ENCODE results near the gene NDUFA9. TPM values are rescaled to one million over a fixed set of nuclear protein-coding genes. Genes with fewer than 3 reads are reported as not detected.
A peak's percentile ranks its signal among the peaks of the same experiment; 100 is the strongest.

The NDUFA9 gene
- 100 to 1,000 TPM; 149 to 164 (median 151) TPM for total RNA-seq

GRCh38 chr12:4648501-4649357, at the start of gene NDUFA9, which contains the start of gene AKAP3:
TSS of gene NDUFA9 (plus strand) at chr12:4649114. CDS start at chr12:4649127, 13 bp downstream.
TSS of gene AKAP3 (minus strand) at chr12:4649051. CDS start at chr12:4638196, 10,855 bp downstream.
- H3K4me3 Mint-ChIP-seq, result peak within 1 kb of the TSS; percentile 97
- ATAC-seq (peak; percentile 96 to 97), DNase-seq (peak; percentile 65)
- H3K4me1 Mint-ChIP-seq (ENCODE audit: low read depth), result peaks cover 42% of the 10 kb centered on the region
- H3K9me3 Mint-ChIP-seq, result no peaks in the 10 kb centered on the region
- H3K27me3 Mint-ChIP-seq (ENCODE audit: low read depth), result no peaks in the 10 kb centered on the region
- H3K36me3 Mint-ChIP-seq (ENCODE audit: insufficient read depth), result peaks cover 6% of the 10 kb centered on the region

GRCh38 chr12:4603421-4603820, 45.5 kb upstream of the NDUFA9 start:
- Mint-ChIP-seq H3K27me3 (ENCODE audit: low read depth) (peaks cover 8% of the 10 kb centered on the region), H3K4me3 (no peak overlapping the region), H3K4me1 (ENCODE audit: low read depth) (peaks cover 21% of the 10 kb centered on the region), H3K9me3 (no peaks in the 10 kb centered on the region), H3K36me3 (ENCODE audit: insufficient read depth) (peaks cover 3% of the 10 kb centered on the region)
- ATAC-seq, result no peak
- DNase-seq, result no peak

DNA sequence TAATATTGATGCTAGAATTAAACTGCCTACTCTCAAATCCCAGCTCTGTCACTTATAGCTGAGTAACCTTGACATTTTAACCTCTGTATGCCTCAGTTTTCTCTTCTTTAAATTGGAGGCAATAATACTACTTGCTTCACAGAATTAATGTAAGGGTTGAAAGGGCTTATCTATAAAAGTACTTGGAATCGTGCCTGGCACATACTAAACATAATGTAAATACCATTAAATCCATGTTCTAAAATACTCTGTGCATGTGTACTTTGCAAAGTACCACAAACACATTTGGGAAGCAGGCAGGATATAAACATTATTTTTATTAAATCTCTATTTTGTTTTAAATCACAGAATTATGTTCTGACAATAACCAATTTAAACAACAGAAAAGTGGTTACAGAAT, 45.0 kb upstream of the NDUFA9 start:
- no peak for DNase-seq
- Mint-ChIP-seq H3K27me3 (ENCODE audit: low read depth) (peaks cover 8% of the 10 kb centered on the region), H3K9me3 (no peaks in the 10 kb centered on the region), H3K36me3 (ENCODE audit: insufficient read depth) (peaks cover 3% of the 10 kb centered on the region), H3K4me3 (no peak overlapping the region), H3K4me1 (ENCODE audit: low read depth) (peaks cover 21% of the 10 kb centered on the region)
- no peak for ATAC-seq

- Mint-ChIP-seq H3K4me3 (peak overlapping the region; percentile 95), H3K36me3 (ENCODE audit: insufficient read depth) (peaks cover 7% of the 10 kb centered on the region), H3K9me3 (no peaks in the 10 kb centered on the region), H3K4me1 (ENCODE audit: low read depth) (peaks cover 21% of the 10 kb centered on the region), H3K27me3 (ENCODE audit: low read depth) (peaks cover 8% of the 10 kb centered on the region)
- ATAC-seq, result peak; percentile 95 to 97
- DNase-seq, result peak; percentile 76
These were observed 44.2 kb upstream of the NDUFA9 start for GRCh38 chr12:4604684-4605193.

GRCh38 chr12:4607056-4607455, 41.9 kb upstream of the NDUFA9 start:
- Mint-ChIP-seq H3K4me1 (ENCODE audit: low read depth) (peaks cover 21% of the 10 kb centered on the region), H3K9me3 (no peaks in the 10 kb centered on the region), H3K36me3 (ENCODE audit: insufficient read depth) (peaks cover 23% of the 10 kb centered on the region), H3K4me3 (peak overlapping the region; percentile 2), H3K27me3 (ENCODE audit: low read depth) (peaks cover 8% of the 10 kb centered on the region)
- DNase-seq, result no peak
- ATAC-seq, result no peak

GRCh38 chr12:4609071-4609470, 39.8 kb upstream of the NDUFA9 start:
- no peak for ATAC-seq
- H3K36me3 Mint-ChIP-seq (ENCODE audit: insufficient read depth), result peaks cover 36% of the 10 kb centered on the region
- peaks cover 21% of the 10 kb centered on the region for H3K4me1 Mint-ChIP-seq (ENCODE audit: low read depth)

GRCh38 chr12:4610481-4610880, 38.4 kb upstream of the NDUFA9 start:
- ATAC-seq, result no peak
- peaks cover 43% of the 10 kb centered on the region for H3K36me3 Mint-ChIP-seq (ENCODE audit: insufficient read depth)
- H3K4me1 Mint-ChIP-seq (ENCODE audit: low read depth), result peaks cover 14% of the 10 kb centered on the region
- no peak overlapping the region for H3K4me3 Mint-ChIP-seq
- no peak for DNase-seq
- no peaks in the 10 kb centered on the region for H3K9me3 Mint-ChIP-seq
- no peaks in the 10 kb centered on the region for H3K27me3 Mint-ChIP-seq (ENCODE audit: low read depth)

More at GRCh38 chr12:4609071-4609470, 39.8 kb upstream of the NDUFA9 start:
- no peak overlapping the region for H3K4me3 Mint-ChIP-seq
- H3K9me3 Mint-ChIP-seq, result no peaks in the 10 kb centered on the region
- H3K27me3 Mint-ChIP-seq (ENCODE audit: low read depth), result no peaks in the 10 kb centered on the region
- DNase-seq, result no peak

DNA sequence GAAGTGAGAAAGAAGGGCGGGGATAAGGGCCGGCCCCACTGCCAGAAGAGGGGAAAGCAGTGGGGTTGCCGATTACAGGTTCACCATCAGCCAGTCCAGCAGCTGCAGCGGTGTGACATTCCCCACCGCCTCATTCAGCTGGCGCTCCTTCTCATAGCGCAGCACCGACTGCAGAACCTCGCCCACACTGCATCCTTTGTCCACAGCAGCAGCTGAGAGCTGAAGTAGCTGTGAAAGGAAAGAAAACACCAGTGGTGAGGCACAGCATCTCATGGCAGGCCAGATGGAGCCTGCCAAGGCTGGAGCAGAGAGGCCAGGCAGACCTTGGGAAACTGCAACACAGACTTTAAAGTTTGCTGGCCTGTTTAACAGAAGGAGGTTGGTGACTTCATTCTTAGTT, 33.2 kb upstream of the NDUFA9 start:
- no peak for ATAC-seq
- no peaks in the 10 kb centered on the region for H3K4me1 Mint-ChIP-seq (ENCODE audit: low read depth)
- DNase-seq, result no peak
- H3K9me3 Mint-ChIP-seq, result no peaks in the 10 kb centered on the region
- H3K27me3 Mint-ChIP-seq (ENCODE audit: low read depth), result no peaks in the 10 kb centered on the region
- no peak overlapping the region for H3K4me3 Mint-ChIP-seq
- peaks cover 28% of the 10 kb centered on the region for H3K36me3 Mint-ChIP-seq (ENCODE audit: insufficient read depth)

- DNase-seq, result no peak
- H3K36me3 Mint-ChIP-seq (ENCODE audit: insufficient read depth), result no peaks in the 10 kb centered on the region
- no peaks in the 10 kb centered on the region for H3K4me1 Mint-ChIP-seq (ENCODE audit: low read depth)
- H3K4me3 Mint-ChIP-seq, result no peak overlapping the region
- peaks cover 3% of the 10 kb centered on the region for H3K9me3 Mint-ChIP-seq
- H3K27me3 Mint-ChIP-seq (ENCODE audit: low read depth), result no peaks in the 10 kb centered on the region
- ATAC-seq, result no peak
These were observed 27.4 kb upstream of the NDUFA9 start for GRCh38 chr12:4621511-4621910.

DNA sequence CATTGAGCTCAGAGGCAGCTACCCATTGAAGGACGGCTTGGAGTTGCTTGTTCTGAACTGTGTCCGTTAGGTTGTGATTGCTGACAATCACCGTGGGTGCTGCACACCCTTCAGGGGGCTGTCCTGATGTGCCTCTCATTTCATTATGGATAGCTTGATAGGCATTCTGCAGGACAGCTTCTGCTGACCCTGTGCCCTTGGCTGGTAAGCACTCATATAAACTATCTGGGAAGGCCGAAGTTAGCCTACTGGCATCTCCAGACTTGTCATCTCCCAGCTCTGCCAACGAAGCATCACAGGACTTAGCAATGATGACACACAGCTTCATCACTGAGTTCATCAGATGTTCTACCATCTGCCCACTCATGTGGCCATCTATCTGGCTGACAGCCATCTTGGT, 22.4 kb upstream of the NDUFA9 start:
- peaks cover 3% of the 10 kb centered on the region for H3K9me3 Mint-ChIP-seq
- no peaks in the 10 kb centered on the region for H3K4me1 Mint-ChIP-seq (ENCODE audit: low read depth)
- H3K27me3 Mint-ChIP-seq (ENCODE audit: low read depth), result peaks cover 6% of the 10 kb centered on the region
- ATAC-seq, result no peak
- no peak for DNase-seq
- no peaks in the 10 kb centered on the region for H3K36me3 Mint-ChIP-seq (ENCODE audit: insufficient read depth)
- no peak overlapping the region for H3K4me3 Mint-ChIP-seq

- Mint-ChIP-seq H3K9me3 (no peaks in the 10 kb centered on the region), H3K4me3 (no peak overlapping the region), H3K4me1 (ENCODE audit: low read depth) (no peaks in the 10 kb centered on the region), H3K27me3 (ENCODE audit: low read depth) (peaks cover 6% of the 10 kb centered on the region), H3K36me3 (ENCODE audit: insufficient read depth) (no peaks in the 10 kb centered on the region)
- no peak for DNase-seq
- no peak for ATAC-seq
These were observed 20.5 kb upstream of the NDUFA9 start for GRCh38 chr12:4628406-4628805.

- ATAC-seq (no peak), DNase-seq (no peak)
- H3K27me3 Mint-ChIP-seq (ENCODE audit: low read depth), result peaks cover 6% of the 10 kb centered on the region
- no peaks in the 10 kb centered on the region for H3K36me3 Mint-ChIP-seq (ENCODE audit: insufficient read depth)
- no peaks in the 10 kb centered on the region for H3K4me1 Mint-ChIP-seq (ENCODE audit: low read depth)
- no peaks in the 10 kb centered on the region for H3K9me3 Mint-ChIP-seq
- H3K4me3 Mint-ChIP-seq, result no peak overlapping the region
These were observed 18.7 kb upstream of the NDUFA9 start for GRCh38 chr12:4630262-4630661.

- Mint-ChIP-seq H3K9me3 (no peaks in the 10 kb centered on the region), H3K4me3 (no peak overlapping the region), H3K27me3 (ENCODE audit: low read depth) (peaks cover 2% of the 10 kb centered on the region), H3K36me3 (ENCODE audit: insufficient read depth) (no peaks in the 10 kb centered on the region), H3K4me1 (ENCODE audit: low read depth) (peaks cover 6% of the 10 kb centered on the region)
- ATAC-seq (no peak), DNase-seq (no peak)
These were observed 5.2 kb upstream of the NDUFA9 start for GRCh38 chr12:4643747-4644146.

GRCh38 chr12:4645023-4645422, 3.9 kb upstream of the NDUFA9 start:
- H3K36me3 Mint-ChIP-seq (ENCODE audit: insufficient read depth), result no peaks in the 10 kb centered on the region
- peaks cover 16% of the 10 kb centered on the region for H3K4me1 Mint-ChIP-seq (ENCODE audit: low read depth)
- no peaks in the 10 kb centered on the region for H3K9me3 Mint-ChIP-seq
- ATAC-seq (no peak), DNase-seq (no peak)
- no peak overlapping the region for H3K4me3 Mint-ChIP-seq
- H3K27me3 Mint-ChIP-seq (ENCODE audit: low read depth), result peaks cover 2% of the 10 kb centered on the region

DNA sequence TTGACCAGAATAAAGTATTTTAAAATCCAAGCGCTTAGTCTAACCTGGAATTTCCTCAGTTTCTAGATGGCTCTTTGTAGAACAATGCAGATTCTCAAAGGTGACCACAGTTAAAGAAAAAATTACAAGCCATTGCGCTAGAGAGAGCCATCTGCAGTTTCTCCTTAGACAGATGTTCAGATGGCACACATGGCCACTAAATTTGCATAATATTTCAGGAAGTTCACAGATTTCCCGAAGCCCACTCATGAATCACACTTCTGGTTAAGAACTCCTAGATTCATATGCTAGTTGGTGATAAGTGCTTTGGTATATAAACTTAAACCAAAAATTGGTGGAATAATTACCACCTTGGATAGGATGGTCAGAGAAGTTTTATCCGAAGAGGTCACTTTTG, 812 bp upstream of the NDUFA9 start:
- ATAC-seq, result no peak
- Mint-ChIP-seq H3K4me1 (ENCODE audit: low read depth) (peaks cover 40% of the 10 kb centered on the region), H3K9me3 (no peaks in the 10 kb centered on the region), H3K27me3 (ENCODE audit: low read depth) (no peaks in the 10 kb centered on the region), H3K4me3 (peak overlapping the region; percentile 97), H3K36me3 (ENCODE audit: insufficient read depth) (peaks cover 6% of the 10 kb centered on the region)
- no peak for DNase-seq

Data from activated T-cell treated with anti-CD3 and anti-CD28 coated beads, Interleukin-2, amount 50 U/mL, for 4 hours (primary cell).